Heart left ventricle (tissue), 16 donors: ENCODE data around the gene PADI4. TPM values are rescaled to one million over a fixed set of nuclear protein-coding genes. Genes with fewer than 3 reads are reported as not detected.

ENCODE experiments used
- ATAC-seq, 4 donors: fragments of 200-7000 bp; cut with Tn5 transposase; one replicate each; pipeline ENCODE4 v1.9.1; 2020 to 2022; ENCODE audit warnings: moderate library complexity in 4 of 4, mild to moderate bottlenecking in 3 of 4, moderate number of reproducible peaks in 1 of 4
- DNase-seq, 5 donors: peaks; one replicate each; pipeline ENCODE4 v3.0.0-alpha.2; 2020
- H3K27ac ChIP-seq, 12 donors: fragments of 200-600 bp; sonication (generic) in 4 of 12; one replicate each; pipeline versions ENCODE4 v1.5.0 to v1.8.0; 2016 to 2022; ENCODE audit warnings: mild to moderate bottlenecking in 2 of 12
- H3K27me3 ChIP-seq, 9 donors: fragments of 200-600 bp; sonication (generic) in 2 of 9; one replicate each; pipeline versions ENCODE4 v1.5.1 to v1.8.0; 2016 to 2022; ENCODE audit warnings: mild to moderate bottlenecking in 3 of 9
- H3K36me3 ChIP-seq, 9 donors: fragments of 200-600 bp; sonication (generic) in 2 of 9; one replicate each; pipeline versions ENCODE4 v1.5.0 to v1.8.0; 2018 to 2022; ENCODE audit warnings: mild to moderate bottlenecking in 2 of 9
- H3K4me1 ChIP-seq, 12 donors: fragments of 200-600 bp; sonication (generic) in 4 of 12; one replicate each; pipeline versions ENCODE4 v1.5.0 to v1.8.0; 2016 to 2022; ENCODE audit warnings: mild to moderate bottlenecking in 3 of 12
- H3K4me3 ChIP-seq, 12 donors: fragments of 200-600 bp; sonication (generic) in 4 of 12; one replicate each; pipeline versions ENCODE4 v1.5.0 to v1.8.0; 2017 to 2022; ENCODE audit warnings: mild to moderate bottlenecking in 9 of 12, moderate library complexity in 4 of 12
- H3K9me3 ChIP-seq, 12 donors: fragments of 200-600 bp; sonication (generic) in 4 of 12; one replicate each; pipeline versions ENCODE4 v1.5.0 to v1.8.0; 2016 to 2022; ENCODE audit warnings: mild to moderate bottlenecking in 1 of 12
- POLR2A ChIP-seq, 2 donors: fragments of 450-650 bp; IDR thresholded peaks; one replicate each; pipeline ENCODE4 v1.6.1; 2017; ENCODE audit warnings: antibody characterized with exemption in 2 of 2, mild to moderate bottlenecking in 2 of 2, moderate library complexity in 2 of 2
- WGBS, 4 donors: extraction: QIAGEN DNeasy Blood & Tissue Kit in 2 of 4; methylation state at CpG; one replicate each; pipeline versions ENCODE4 v1.1.5 to v1.1.7; 2013 to 2018; 5-methylcytosine and 5-hydroxymethylcytosine counted together
- intact Hi-C, 10 donors: fragments of 100-400 bp; cut with DNase I; formaldehyde crosslinking; loops; one replicate each; pipeline versions ENCODE4 v1.11.1 to v1.14.2; 2022
- polyA plus RNA-seq, 2 donors: library from polyadenylated mRNA; stranded (reverse); fragments of 200-250 nt; gene quantifications; one replicate each; pipeline ENCODE4 v1.2.3, GENCODE V29; 2013
- total RNA-seq, 9 donors: library from RNA; depleted of rRNA in 2 of 9; stranded (reverse); fragments of >200 nt in 2 of 9; fragmentation: NEBNext Ultra II Directional in 3 of 9; extraction: Animal tissue kit (Norgen Biotek cat#: 25700) in 3 of 9; gene quantifications; one replicate each; pipeline versions ENCODE4 v1.1.0 to v1.2.4, GENCODE V29; 2016 to 2023
- TF ChIP-seq, protein P1 (sequence below), 12 donors: fragments of 200-600 bp; sonication (generic) in 4 of 12; IDR thresholded peaks; one replicate each; pipeline versions ENCODE4 v1.5.0 to v1.8.0; 2018 to 2022; ENCODE audit warnings: antibody characterized with exemption in 12 of 12, mild to moderate bottlenecking in 5 of 12
- donor health status: ischemic (EF 13 %, LVEDD 7.1; RV severe dilation, severe dysfunction).
- donor health status: healthy with polysubstance abuse.
- donor health status: DM: no; HTN: yes; CAD: no.
- donor health status: DM: no; HTN: no; CAD: no.
- donor health status: ischemic (EF 25% LVEDD 6.9; RV normal size, moderate dysfunction).
- donor health status: ischemic (EF 25% LVEDD 5.7; RV mildly dilated, moderate dysfunction).
- donor health status: healthy.
- donor health status: DM: yes; HTN: yes; CAD: no.
- donor health status: ischemic (EF 35%, LVEDD 5.7; RV mildly dilated, moderate dysfunction).
- donor health status: nonischemic (EF 11% LVEDD 7.7; RV severe dilation, severe dysfunction).
- donor health status: DM: yes; HTN: yes; CAD: no.
- donor health status: PGD.
- donor health status: ischemic (EF 29% LVEDD 5.4; RV normal size, mild dysfunction).
- donor health status: nonischemic (EF 23%, LVEDD 6.1; RV moderate dilation, normal function).

Gene PADI4
- total and polyA plus RNA-seq, 11 donors, result 0.08 to 2.3 (median 0.35) TPM; not detected in 2

GRCh38 chr1:17356387-17357026 lies 48.5 kb downstream of the PADI4 start:
- Histone ChIP-seq H3K9me3 (no peaks in the 10 kb centered on the region), H3K4me3 (no peak overlapping the region), H3K27ac (no peak overlapping the region), H3K4me1 (no peaks in the 10 kb centered on the region), H3K27me3 (peaks cover 0 to 30% (median 0%) of the 10 kb centered on the region in 9 donors), H3K36me3 (no peaks in the 10 kb centered on the region)
- WGBS, 4 donors, result 50 to 59% (median 53%) methylated on average over 9 to 12 of the region's 12 CpGs
- TF ChIP-seq, protein P1, sequence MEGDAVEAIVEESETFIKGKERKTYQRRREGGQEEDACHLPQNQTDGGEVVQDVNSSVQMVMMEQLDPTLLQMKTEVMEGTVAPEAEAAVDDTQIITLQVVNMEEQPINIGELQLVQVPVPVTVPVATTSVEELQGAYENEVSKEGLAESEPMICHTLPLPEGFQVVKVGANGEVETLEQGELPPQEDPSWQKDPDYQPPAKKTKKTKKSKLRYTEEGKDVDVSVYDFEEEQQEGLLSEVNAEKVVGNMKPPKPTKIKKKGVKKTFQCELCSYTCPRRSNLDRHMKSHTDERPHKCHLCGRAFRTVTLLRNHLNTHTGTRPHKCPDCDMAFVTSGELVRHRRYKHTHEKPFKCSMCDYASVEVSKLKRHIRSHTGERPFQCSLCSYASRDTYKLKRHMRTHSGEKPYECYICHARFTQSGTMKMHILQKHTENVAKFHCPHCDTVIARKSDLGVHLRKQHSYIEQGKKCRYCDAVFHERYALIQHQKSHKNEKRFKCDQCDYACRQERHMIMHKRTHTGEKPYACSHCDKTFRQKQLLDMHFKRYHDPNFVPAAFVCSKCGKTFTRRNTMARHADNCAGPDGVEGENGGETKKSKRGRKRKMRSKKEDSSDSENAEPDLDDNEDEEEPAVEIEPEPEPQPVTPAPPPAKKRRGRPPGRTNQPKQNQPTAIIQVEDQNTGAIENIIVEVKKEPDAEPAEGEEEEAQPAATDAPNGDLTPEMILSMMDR (IDR thresholded peaks at IDR 0.05), result no peak
- TF ChIP-seq POLR2A (IDR thresholded peaks at IDR 0.05), result no peak
- DNase-seq, result no peak
- ATAC-seq, result no peak
- intact Hi-C loops, result no loop called here

GRCh38 chr1:17358557-17358956 lies 50.6 kb downstream of the PADI4 start:
- TF ChIP-seq, protein P1 (IDR thresholded peaks at IDR 0.05), result no peak
- Histone ChIP-seq H3K27me3 (peaks cover 0 to 25% (median 0%) of the 10 kb centered on the region in 9 donors), H3K27ac (no peak overlapping the region), H3K36me3 (no peaks in the 10 kb centered on the region), H3K9me3 (no peaks in the 10 kb centered on the region), H3K4me1 (no peaks in the 10 kb centered on the region), H3K4me3 (no peak overlapping the region)
- ATAC-seq (no peak), DNase-seq (no peak)
- WGBS, 4 donors, result 70 to 93% (median 76%) methylated on average over 3 to 4 of the region's 4 CpGs
- intact Hi-C loops, result no loop called here

DNA sequence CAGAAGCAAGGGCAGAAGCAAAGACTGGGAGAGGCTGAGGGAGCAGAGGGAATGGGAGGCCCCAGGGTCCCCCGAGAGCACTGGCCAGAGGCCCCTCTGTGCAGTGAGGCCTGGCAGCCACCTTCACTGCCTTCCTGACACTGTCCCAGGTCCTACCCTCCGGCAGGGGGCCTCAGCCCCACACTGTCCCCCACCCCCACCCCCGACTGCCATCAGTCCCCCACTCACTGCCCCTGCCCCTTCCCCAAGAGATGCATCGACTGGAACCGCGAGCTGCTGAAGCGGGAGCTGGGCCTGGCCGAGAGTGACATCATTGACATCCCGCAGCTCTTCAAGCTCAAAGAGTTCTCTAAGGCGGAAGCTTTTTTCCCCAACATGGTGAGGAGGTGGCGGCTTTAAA lies 51.0 kb downstream of the PADI4 start:
- Histone ChIP-seq H3K4me3 (no peak overlapping the region), H3K9me3 (peaks cover 0 to under 1% (median 0%) of the 10 kb centered on the region in 12 donors), H3K36me3 (no peaks in the 10 kb centered on the region), H3K27ac (no peak overlapping the region), H3K4me1 (no peaks in the 10 kb centered on the region), H3K27me3 (peaks cover 0 to 22% (median 0%) of the 10 kb centered on the region in 9 donors)
- 41 to 60% (median 45%) methylated on average over 1 to 11 of the region's 11 CpGs for WGBS, 4 donors
- ATAC-seq (no peak), DNase-seq (no peak)
- no peak for TF ChIP-seq POLR2A (IDR thresholded peaks at IDR 0.05)
- TF ChIP-seq, protein P1 (IDR thresholded peaks at IDR 0.05), result no peak
- intact Hi-C loops, result no loop called here

- Histone ChIP-seq H3K9me3 (peaks cover 0 to 8% (median 0%) of the 10 kb centered on the region in 12 donors), H3K36me3 (no peaks in the 10 kb centered on the region), H3K27ac (no peak overlapping the region), H3K4me3 (no peak overlapping the region), H3K27me3 (peaks cover 0 to 22% (median 0%) of the 10 kb centered on the region in 9 donors), H3K4me1 (no peaks in the 10 kb centered on the region)
- WGBS, 4 donors, result 79 to 83% (median 80%) methylated on average over 9 of the region's 9 CpGs
- DNase-seq, result no peak
- TF ChIP-seq POLR2A (IDR thresholded peaks at IDR 0.05), result no peak
- TF ChIP-seq, protein P1 (IDR thresholded peaks at IDR 0.05), result no peak
- intact Hi-C loops, result no loop called here
- no peak for ATAC-seq
Measured at GRCh38 chr1:17359808-17360207, 51.8 kb downstream of the PADI4 start.
